GM10266 (cell line): ENCODE results near the gene CAMK2D.

ENCODE experiments used
- DNase-seq: peaks from one replicate; pipeline ENCODE4 v3.0.0; 2012; ENCODE audit errors: extremely low spot score
- CTCF ChIP-seq: IDR thresholded peaks from 2 replicates; pipeline ENCODE4 v1.5.1; 2012; ENCODE audit warnings: mild to moderate bottlenecking, low read depth; ENCODE audit not compliant: control insufficient read depth, insufficient read depth; ENCODE audit errors: missing control alignments

CAMK2D gene

GRCh38 chr4:113497154-113497884, 264.2 kb downstream of the CAMK2D start:
- no peak for TF ChIP-seq CTCF
- DNase-seq, result no peak

GRCh38 chr4:113496698-113497097, 264.8 kb downstream of the CAMK2D start:
- TF ChIP-seq CTCF, result no peak
- no peak for DNase-seq

GRCh38 chr4:113495790-113496189, 265.7 kb downstream of the CAMK2D start:
- no peak for TF ChIP-seq CTCF

GRCh38 chr4:113483131-113483530, 278.4 kb downstream of the CAMK2D start:
- no peak for DNase-seq
- TF ChIP-seq CTCF, result no peak

More at GRCh38 chr4:113495790-113496189, 265.7 kb downstream of the CAMK2D start:
- no peak for DNase-seq

GRCh38 chr4:113482325-113482724, 279.2 kb downstream of the CAMK2D start:
- TF ChIP-seq CTCF, result no peak
- no peak for DNase-seq

GRCh38 chr4:113481820-113482219, 279.7 kb downstream of the CAMK2D start:
- no peak for DNase-seq
- TF ChIP-seq CTCF, result no peak

- no peak for DNase-seq
- TF ChIP-seq CTCF, result no peak
These were observed 281.4 kb downstream of the CAMK2D start for GRCh38 chr4:113480109-113480508.
